NCI-H128 (cell line): ENCODE data around the gene ARHGAP10.

Source experiments
- DNase-seq: peaks from one replicate; lab custom pipeline; 2025; ENCODE audit not compliant: unreplicated experiment; lab: John Stamatoyannopoulos, UW

Gene ARHGAP10

DNA sequence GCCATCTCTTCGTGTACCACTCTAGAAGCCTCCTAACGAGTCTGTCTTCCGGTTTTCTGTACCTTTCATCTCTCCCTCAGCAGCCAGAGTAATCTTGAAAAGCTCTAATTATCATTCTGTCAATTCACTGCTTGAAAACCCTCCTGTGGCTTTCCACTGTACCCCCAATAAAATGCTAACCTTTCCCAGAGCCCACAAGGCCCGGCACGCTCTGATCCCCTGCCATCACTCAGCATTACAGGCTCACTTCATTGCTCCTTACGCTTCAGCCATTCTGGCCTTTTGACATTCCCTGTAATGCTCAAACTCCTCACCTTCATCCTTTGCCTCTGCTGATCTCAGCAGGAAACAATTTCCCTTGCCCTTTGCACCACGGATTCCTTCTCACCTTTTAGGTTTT lies 112.9 kb downstream of the ARHGAP10 start:
- no peak for DNase-seq

DNA sequence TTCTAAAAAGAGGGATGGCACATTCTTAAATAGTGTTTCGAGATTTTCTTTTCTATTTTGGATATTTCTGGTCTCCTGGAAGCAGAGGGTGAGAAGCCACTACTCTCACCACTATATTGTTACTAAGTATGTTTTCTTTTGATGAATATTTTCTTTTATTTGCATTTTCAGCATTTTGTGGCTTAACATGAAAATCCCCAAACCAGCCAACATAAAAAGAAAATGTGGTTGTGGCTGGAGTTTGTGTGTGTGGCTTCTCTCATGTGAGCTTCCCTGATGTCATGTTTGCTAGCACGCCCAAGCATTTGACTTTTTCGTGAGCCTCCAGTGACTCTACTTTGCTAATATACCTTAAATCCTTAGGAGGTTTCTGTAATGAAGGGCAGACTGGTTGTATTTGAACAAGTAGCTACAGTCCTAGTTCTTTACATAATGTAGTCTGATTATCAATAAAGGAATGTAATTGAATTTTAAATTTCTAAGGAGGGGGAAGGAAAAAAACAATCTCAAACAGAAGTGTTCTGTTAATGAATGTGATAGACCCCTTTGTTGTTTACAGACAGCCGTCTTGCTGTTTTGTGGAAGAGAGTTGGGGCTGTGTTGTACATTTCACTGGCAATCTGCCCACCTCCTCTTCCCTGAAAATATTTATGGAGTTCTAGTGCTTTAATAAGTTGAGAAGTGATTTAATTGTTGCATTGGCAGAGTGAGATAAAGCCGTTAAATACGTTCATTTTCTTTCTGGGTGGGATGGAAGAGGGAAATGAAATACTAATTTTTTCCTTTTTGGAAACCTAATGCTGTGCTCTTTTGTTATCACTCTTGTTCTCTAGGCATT lies 114.6 kb downstream of the ARHGAP10 start:
- no peak for DNase-seq

DNA sequence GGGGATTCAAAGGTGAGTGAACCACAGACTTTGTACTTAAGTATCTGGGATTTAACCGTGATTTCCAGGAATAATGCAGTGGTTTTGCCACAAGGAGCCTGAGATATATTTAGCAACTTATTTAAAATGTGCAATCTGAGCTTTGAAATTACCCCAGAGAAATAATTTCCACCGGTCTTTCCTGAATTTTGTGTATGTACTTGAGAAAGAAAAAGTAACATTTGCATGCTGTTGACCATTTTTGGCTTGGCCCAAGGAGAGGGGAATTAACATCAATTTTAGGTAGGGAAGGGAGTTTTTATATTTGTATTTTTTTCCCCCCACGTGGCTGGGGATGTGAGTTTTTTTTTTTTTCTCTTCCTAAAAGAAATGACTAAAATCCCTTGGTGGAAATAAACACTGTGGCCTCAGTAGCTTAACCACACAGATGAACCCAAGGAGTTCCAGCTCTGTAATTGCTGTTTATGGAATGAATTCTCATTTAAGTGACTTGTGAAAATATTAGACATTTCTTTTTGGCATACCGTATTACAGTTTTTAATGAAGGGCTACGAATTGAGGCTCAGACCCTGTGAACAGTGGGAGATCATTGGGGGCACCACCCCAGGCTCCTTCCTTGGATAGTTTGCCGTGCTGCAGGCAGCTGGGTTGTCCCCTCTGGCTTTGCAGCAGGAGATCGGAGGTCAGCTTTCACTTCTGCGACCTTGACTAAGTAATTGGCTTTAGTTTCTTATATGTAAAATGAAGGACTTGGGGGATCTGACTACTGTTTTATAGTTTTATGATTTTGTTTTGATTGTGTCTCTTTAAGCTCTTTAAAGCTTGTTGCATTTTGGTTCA lies 116.1 kb downstream of the ARHGAP10 start:
- DNase-seq, result no peak

DNA sequence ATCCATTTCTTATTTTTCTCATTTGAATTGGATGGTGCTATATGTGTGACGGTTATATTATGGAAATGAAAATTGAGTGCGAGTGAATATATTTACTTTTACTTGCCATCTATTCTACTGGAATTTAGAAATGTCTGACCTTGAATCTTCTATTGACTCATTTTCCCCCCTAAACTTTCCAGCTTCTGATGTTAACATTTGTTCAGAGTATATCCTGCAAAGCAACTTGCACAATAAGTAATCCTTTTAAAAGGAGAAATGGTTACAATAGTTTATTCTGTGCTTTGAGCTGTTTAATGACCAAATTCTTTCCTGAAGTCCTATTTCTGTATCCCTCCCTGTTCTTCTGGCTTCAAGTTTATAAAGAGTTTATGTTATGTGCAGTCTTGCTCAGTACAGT lies 116.7 kb downstream of the ARHGAP10 start:
- no peak for DNase-seq

DNA sequence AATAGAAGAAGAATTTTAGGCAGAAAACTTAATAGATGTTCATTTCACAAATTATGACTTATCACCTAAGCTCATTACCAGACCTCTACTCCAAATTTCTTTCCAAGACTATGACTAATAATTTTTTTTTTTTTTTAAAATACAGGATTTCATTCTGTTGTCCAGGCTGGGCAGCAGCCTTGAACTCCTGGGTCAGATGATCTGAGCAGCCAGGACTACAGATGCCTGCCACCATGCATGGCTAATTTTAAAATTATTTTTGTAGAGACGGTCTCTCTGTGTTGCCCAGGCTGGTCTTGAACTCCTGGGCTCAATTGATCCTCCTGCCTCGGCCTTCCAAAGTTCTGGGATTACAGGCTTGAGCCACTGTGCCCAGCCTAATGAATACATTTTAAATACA lies 119.2 kb downstream of the ARHGAP10 start:
- no peak for DNase-seq

DNA sequence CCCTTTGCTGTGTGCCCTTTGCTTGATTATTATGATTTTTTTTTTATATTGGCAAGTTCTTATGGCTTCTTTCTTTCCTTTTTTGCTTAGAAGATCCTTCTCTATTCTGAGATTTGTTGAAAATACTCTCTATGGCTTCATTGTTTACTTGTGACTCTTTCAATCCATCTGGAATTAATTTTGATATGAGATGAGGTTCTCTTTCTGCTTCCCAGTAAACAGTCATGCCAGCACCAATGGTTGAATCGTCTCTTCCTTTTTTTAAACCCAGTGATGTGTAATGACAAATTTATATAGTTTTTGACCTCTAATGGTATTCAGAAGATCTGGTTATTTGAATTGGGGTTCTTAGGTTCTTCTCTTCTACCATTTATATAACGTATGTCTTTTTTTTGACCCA lies 121.8 kb downstream of the ARHGAP10 start:
- no peak for DNase-seq

DNA sequence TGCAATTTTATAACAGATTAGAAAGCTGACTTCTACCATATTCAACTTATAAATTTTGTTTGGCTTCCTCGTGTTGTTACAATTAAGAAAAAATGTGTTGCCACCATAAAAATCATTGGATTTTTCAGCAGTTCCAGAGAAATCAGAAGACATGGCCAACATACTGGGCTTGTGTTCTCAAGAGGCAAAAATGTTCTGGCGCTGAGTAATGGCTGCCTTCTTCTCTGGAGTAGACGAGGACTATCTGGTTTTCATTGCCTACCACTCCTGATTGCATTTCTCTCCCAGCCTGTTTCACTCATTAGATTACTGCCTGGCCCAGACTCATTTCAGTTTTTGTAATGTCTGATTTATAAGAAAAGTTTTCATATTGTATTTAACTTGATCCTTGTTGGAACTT lies 122.3 kb downstream of the ARHGAP10 start:
- DNase-seq, result no peak

DNA sequence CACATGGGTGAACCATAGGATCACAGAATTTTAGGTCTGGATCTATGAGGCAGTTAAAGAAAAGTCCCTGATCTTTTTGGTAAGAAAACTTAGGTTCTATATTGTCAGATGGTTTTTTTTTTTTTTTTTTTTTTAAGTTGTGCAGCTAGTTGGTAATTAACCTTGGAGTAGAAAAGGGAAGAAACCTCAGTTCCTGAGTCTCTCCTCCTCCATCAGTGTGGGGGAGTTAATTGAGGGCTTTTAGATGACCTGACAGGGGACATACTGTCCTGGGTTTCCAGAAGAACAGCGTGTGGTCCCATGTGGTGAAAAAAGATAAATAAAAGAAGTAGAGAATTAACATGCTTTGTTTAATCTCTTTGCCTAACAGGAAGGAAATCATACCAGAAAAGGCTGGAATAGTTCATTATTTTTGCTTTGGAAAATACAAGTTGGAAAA lies 123.7 kb downstream of the ARHGAP10 start:
- no peak for DNase-seq

DNA sequence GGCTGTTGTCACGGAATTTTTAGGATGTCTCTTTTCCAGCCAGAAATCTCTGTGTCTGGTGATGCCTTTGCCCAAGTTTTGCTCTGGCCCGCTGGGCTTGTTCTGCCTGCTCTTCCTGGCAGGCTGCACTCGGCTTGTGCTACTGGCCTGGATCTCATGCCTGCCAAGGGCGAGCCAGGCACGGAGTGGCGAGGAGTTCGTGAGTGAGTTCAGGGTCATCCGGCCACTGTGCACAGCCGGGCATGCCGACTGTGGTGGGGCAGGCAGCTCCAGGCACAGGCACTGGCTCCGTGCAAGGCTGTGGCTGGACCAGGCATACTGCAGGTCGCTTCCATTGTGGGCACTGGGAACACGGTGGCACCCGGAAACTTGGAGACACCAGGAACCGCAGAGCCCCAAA lies 129.1 kb downstream of the ARHGAP10 start:
- no peak for DNase-seq

DNA sequence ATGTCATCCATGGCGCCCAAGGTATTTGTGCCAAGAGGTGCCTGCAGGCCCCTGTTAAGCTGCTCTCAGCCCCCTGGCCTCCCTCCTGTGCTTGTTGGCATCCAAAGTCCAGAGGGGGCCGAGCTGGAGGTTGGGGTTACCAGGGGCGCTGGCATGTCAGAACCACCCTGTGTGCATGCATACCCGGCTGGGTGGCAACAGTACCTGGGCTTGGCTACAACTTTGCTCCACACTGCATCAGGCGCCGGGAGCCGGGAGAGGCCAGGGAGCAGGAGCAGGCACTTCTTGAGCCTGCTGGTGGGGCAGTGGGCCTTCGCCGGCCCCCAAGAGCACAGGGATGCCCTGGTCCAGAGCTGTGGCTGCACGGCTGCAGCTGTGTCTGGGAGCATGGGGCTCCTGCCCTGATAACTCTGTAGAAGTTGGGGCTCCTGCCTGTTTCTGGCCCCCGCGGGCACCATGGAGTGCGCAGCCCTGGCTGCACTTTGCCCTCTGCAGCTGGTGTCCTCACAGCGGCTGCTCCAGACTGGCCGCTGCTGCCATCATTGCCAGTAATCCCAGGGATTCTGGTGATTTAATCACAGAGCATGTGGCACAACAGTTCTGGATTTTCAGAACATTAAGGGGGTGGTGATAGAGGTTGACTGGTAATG lies 130.3 kb downstream of the ARHGAP10 start:
- DNase-seq, result no peak

DNA sequence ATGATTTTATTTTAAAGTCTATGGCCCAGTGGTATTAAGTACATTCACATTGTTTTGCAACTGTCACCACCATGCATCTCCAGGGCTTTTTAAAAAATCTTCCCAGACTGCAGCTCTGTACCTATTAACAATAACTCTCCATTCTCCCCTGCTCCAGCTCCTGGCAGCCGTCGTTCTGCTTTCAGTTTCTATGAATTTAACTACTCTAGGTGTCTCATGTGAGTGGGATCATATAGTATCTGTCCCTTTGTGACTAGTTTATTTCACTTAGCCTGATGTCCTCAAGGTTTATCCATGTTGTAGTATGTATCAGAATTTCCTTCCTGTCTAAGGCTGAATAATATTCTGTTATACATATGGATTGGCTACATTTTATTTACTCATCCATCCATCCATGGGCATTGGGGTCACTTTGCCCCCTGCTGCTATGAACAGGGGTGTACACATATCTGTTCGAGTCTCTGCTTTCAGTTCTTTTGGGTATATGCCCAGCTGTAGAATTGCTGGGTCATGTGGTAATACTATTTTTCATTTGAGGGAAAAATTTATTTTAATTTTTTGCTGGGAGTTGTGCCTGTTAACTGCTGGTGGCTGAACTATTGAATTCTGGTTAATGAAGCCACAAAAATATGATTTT lies 131.3 kb downstream of the ARHGAP10 start:
- DNase-seq, result no peak

DNA sequence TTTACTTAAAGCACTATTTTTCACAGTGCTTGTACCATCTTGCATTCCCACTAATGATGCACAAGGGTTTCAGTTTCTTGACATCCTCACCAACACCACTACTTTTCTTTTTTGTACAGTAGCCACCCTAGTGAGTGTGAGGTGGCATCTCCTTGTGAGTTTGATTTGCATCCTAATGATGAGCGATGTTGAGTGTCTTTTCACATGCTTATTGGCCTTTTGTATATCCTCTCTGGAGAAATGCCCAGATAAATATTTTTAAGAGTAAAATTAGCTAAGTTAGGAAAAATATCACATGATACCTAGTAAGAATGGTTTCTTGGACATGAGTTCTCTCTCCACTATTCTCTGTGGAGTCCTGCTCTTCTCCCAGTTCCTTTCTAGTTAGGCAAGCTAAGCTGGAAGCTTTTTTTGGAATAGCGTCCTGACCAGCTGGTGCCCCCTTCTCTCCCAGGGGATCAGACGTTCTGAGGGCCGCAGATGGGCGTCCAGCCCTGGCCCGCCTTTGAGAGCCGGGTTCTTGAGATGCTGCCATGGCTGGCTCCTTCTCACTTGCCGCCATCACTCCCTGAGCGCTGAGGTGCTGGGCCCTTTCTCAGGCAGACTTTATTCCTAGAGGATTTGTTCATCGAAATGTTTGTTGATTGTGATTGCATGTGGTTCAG lies 132.1 kb downstream of the ARHGAP10 start:
- DNase-seq, result no peak

DNA sequence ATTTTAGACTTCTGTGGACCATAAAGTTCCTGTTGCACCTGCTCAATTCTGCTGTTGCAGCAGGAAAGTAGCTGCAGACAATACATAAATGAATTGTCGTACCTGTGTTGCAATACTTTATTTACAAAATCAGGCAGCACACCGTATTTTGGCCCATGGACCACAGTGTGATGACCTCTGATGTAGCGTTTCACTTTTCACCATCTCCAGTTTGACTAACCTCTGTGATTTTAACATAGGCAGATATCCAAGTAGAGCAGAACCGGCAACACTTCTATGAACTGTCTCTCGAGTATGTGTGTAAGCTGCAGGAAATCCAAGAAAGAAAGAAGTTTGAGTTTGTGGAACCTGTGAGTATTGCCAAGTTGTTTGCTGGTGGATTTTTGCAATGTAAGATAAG lies 132.7 kb downstream of the ARHGAP10 start:
- DNase-seq, result no peak

DNA sequence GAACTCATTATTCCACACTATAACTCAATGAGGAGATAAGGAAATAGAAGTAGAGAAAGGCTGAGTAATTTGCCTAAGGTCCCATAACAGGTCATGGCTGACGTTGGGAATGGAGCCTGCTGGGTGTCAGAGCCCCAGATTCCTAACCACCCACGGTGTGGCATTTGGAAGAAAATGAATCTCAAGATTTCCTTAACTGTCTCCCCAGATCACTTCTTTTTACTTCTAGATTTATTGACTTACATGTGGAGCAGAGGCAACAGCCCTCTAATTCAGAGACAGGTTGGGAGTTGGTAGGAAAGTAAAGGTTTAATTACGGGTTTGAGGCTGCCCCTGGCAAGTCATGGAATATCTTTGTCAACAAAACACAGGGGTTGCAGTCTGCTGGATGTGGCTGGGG lies 134.0 kb downstream of the ARHGAP10 start:
- no peak for DNase-seq

DNA sequence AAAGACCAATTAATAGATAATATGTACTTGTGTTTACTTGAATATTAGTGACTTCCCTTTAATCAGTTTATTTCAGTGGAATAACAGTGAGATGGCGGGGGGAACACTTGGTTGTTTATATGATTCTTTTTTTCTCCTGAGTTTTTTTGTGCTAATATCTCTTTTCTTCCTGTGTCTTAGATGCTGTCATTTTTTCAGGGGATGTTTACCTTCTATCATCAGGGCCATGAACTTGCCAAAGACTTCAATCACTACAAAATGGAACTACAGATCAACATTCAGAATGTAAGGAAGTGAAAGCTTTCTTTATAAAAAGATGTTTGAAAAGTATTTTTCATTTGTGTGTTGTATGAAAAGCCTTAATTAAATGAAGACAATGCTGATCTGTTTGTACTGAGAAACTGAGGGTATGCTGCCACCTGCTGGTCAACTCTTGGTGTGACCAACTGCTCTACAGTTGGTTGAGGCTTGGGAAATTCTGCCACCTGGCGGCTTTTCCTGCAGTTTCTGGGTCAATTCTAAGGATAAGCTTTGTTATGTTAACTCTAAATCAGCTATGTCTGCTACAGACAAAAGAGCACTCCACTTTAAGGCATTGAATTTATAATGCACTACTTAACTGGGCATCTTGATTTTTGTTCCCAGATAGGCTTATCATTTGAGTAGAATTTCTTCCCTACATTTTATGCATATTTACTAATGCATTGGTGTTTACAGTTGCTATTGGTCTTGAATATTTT lies 134.8 kb downstream of the ARHGAP10 start:
- DNase-seq, result peak; percentile 40

DNA sequence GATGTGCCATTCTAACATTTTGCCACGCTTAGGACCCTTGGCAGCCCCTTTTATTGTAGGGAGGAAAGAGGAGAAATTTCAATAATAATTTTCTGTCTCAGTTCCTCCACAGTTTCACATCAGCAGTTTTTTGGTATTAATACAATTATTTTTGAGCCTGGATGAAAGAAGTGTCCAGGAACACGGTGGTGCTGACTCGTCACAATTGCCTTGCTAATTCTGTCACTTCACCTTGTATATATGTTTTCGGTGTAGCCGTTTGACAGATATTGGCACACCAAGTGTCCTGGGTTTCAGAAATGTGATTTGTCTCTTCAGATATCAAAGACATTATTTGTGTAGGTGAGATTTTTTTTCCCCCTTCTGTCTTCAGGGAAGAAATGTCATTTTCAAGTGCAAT lies 142.2 kb downstream of the ARHGAP10 start:
- DNase-seq, result no peak

DNA sequence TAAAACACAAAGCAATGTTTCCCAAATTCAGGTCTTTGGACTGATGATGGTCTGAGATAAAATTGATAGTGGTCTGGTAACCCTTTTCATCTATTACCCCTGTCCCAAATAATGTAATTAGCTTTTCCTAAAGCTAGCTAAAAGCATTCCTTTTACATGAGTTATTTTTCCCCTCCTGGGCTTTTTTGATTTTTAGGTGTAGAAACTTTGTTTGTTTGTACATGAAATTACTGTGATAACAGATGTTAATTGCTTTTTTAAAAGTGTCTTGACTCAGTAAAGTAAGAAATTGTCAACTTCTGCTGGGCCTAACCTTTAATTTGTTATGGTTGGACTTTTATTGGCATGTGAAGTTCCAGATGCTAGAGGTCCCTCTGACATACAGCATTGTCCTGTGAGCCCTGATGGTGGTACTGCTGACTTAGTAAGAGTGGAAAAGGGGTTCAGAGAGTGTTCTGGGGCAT lies 145.5 kb downstream of the ARHGAP10 start:
- DNase-seq, result no peak

DNA sequence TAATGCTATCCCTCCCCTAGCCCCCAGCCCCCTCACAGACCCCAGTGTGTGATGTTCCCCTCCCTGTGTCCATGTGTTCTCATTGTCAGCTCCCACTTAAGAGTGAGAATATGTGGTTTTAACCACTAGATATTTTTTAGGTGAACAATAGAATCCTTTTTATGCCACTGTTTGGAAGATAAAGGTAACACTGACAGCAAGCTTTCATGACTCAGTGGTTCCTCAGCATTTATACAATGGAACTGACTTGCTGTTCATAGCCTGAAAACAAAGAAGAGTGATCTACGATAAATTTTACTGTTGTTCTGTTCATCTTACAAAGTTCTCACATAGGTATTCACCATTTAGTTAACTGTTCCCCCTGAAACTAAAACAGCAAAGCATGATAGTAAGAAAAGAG lies 147.8 kb downstream of the ARHGAP10 start:
- no peak for DNase-seq

DNA sequence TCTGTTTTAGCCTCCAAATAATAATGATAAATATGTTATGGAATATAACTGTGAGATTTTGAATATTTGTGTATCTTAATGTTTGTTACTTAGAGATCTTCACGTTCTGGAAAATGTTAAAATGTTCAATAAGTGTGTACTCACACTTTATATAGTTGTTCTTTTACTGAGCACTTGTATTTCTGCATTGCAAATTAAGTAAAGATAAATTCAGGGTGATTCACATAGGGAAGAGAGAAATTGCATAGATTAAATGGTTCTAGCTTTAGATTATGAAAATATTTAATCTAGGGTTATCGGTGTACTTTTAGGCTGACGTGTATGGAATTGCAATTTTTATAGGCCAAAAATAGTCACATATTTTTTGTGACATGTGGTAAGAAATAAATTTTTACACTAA lies 148.6 kb downstream of the ARHGAP10 start:
- DNase-seq, result no peak

DNA sequence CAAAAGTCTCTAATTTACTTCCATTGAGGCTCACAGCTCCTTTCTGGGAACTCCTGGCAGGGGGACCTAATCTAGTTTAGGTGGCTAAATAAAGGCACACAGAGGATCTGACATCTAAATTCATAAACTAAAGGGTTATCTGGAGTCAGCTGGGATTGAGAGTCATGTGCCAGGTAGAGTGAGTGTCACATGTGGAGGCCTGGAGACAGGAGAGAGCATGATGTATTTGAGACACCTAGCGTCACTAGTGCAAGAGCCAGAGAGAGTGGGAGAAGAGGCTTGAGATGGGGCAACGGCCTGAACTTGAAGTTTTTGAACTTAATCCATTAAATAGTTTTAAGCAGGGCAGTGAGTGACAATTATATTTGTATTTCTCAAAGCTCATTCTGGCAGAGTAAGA lies 152.6 kb downstream of the ARHGAP10 start:
- DNase-seq, result no peak
